HG02970 (cell line): Measurements from ENCODE around the gene DNAJC18.
"Not testable (repeated sequence)": the region's sequence is repeated elsewhere in the genome, so short reads cannot be mapped to it uniquely, and the experiment has no call there.

Experiments used
- ATAC-seq: cut with Tn5 transposase; IDR thresholded peaks from one replicate; pipeline ENCODE4 v1.9.1; 2021; ENCODE audit warnings: mild to moderate bottlenecking, moderate library complexity, moderate number of reproducible peaks; ENCODE audit not compliant: unreplicated experiment, low FRiP score

DNAJC18 gene

DNA sequence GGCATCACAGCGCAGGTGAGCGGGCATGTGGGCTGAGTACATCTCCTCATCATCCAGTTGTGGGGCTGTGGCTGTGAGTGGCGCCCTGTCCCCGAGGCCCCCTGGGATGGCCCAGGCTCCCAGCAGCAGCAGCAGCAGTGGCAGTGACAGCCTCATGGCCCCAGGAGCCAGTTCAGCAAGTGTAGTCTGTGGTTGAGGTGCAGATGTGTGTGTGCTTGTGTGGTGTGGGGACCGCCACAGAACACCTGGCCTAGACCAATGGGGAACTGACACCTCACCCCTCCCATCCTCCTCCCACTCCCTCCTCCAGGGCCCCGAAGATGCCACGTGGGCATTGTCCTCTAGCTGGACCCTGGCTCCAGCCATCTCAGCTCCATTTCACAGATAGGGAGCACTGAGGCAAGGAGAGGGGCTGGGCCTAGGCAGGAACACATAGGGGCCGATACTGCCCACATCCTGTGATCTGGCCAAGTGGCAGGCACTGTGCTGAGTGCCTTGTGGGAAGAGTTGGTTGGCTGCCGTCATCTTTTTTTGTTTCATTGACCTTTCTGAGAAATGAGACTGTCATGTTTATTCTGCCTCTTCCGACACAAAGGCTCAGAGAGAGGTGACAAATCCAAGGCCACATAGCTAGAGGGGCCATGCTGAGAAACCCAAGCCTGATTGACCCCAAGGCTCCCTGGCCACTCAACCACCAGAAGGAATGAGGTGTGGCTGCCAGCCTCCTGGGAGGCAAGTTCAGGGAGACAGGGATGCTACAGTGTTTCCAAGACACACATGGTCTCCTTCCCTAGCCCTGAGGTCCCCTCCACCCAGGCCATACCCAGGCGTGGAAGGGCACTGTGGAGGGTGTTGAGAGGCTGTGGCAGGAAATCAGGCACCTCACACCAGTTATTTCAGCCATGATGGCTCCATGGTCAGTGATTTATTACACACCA is 49.4 kb downstream of the DNAJC18 start, which contains the start of gene MZB1:
TSS of gene MZB1 (minus strand) at position 213 of the 938 bp plus-strand sequence. CDS start at position 156, 57 bp downstream.
- peak; percentile 36 for ATAC-seq

DNA sequence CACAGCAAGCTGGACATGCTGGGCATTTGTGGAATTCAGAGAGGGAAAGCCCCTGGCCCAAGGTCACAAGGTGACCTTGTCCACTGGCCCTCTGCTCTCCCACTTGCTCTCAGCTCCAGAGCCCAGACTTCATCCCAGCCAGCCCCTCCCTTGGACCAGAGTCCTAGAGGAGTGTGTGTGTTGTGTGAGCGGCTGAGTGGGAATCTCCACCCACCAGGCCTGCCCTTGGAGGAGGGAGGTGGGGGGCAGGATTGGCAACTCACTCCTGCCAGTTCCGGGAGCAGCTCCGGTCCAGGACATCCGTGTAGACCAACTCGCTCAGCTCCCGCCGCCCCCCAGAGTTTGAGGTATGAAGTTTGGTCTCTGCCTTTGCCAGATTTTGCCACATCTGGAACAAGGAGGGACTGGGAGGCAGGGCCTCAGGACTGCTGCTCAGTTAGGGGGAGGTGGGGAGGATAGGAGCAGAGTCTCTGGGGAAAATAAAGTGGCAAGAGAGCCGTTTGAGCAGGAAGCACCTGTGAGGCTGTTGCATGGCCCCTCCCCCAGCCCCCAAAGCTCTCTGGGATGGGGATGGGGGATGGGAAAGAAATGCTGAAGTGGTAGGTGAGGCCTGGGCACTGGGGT is 51.0 kb downstream of the DNAJC18 start:
- ATAC-seq = no peak

DNA sequence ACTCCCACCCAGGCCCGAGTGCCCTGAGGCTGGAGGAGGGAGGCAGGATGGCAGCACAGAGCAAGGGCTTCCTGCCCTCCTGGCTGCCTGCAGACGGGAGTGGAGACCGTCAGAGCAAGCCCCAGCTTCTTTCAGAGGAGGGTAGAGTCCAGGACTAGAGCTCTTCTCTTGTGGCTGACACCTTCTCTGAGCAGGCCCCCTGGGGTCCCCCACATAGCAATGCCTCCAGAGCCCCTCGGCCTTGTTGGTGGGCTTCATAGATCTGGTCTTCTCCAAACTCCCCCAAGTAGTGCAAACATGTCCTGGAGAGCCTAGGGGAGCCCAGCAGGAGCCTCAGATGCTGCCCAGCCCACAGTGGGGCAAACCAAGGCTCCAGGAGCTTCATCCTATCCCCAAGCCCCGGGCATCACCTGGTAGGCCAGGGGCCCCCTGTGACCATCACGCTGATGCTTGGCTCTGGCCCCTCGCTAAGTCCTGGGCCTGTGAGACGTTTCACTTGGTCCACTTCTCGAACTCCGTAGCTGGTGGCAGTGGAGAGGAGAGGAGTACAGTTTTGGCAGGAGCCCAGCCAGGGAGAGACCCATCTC is 51.6 kb downstream of the DNAJC18 start:
- no peak for ATAC-seq

DNA sequence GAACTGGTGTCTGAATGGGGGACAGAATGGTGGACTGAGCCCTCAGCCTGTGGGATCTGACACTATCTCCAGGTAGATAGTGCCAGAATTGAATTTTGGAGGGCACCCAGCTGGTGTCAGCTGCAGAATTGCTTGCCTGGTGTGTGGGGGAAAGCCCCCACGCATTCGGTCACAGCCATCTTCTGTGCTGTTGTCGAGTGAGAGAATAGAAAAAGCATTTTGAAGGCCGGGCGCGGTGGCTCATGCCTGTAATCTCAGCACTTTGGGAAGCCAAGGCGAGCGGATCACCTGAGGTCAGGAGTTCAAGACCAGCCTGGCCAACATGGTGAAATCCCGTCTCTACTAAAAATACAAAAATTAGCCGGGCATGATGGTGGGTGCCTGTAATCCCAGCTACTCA is 52.4 kb downstream of the DNAJC18 start:
- not testable (repeated sequence) for ATAC-seq

DNA sequence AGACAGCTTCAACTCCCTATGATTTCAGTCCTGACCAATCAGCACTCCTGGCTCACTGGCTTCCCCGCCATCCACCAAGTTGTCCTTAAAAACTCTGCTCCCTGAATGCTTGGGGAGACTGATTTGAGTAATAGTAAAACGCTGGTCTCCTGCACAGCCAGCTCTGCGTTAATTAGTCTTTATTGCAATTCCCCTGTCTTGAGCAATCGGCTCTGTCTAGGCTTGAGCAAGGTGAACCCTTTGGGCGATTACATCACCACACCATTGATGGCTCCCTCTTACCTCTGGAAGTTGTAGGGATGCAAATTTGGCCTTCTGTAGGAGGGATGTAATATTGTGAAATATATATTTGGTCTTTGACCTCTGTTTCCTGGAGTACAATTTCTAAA is 53.3 kb downstream of the DNAJC18 start:
- no peak for ATAC-seq

DNA sequence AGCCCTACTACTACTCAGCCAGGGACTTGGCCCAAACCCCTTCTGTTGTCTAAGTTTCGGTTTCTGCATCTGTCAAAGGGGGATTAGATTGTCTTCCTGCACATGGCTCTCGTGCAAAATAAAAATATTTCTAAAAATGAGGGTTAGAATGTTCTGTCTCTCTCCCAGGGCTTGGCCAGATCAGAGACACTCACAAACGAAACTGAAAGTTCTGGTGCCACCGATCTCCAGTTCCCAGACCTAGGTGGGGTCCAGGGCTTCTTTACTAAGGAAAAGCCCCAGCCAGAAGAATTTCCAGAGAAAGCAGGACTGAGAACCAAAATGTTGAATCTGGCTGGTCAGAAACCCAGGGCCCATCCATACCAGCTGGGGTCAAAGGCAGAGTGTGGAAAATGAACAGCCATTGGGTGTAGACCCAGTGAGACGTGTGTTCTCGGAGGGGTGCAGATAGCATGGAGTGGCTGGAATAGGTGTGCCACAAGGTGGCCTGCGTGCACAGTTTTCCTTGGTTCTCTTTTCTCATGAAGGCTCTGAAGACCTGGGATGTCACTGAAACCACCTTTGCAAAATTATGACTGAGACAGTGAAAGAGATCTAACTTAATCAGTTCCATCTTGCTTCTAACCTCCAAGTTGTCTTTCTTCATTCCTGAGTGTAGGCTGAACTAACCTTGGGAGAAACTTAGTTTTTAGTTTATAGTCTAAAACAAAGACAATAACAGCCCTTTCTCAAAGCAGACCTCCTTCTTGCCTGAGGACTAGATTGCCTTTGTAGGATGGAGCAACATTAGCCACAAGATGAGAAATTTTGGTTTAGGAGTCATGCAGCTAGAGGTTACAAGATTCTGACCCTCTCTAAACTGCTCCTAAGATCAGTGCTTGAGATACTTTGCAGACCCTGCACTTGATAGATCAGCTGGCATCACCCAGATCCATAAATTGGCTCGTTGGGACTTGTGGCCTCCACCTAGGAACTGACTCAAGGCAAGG is 54.0 kb downstream of the DNAJC18 start:
- no peak for ATAC-seq

DNA sequence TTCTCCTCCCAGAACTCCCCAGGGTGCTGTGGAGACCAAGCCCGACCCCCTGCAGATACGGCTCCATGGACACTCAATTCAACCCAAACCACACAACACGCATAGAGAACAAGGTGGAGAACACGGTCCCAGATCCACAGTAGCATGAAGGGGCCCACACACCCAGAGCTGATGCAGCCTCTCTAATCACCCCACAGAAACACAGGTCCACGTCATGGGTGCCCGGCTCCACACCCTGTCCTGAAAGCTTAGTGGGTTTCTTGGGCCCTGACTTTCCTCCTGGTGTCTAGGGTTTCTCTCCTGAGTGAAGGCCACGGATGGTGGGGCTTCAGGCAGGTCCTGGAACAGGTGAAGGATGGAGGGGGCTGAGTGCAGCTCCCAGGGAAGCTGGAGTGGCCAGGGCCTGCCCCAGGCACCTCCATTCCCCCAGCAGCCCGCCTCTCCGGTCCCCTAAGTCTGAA is 54.7 kb downstream of the DNAJC18 start:
- no peak for ATAC-seq

DNA sequence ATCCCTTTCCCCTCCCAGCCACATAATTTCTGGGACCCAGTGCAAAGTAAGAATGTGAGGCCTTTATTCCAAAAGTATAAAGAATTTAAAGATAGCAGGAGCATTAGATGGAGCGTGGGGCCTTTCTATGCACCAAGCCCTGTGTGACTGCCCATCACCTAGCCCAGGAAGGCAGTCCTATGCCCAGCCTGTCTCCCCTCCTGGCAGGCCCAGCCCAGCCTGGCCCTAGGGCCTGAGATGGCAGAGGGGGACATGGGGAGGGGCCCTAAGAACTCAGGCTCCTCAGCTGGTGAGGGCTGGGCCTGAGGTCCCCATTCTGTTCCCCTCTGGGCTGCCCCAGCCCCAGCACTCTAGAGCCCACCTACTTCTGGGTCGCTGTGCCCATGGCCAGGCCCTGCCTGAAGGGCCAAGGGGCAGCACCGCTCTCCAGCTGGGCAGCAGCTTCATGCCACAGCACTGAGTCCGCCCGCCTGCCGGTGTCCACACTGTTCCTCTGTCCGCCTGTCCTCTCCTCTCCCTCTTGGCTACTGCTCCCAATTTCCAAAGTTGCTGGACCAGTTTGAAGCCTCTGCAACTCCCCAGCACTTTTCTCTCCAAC is 55.2 kb downstream of the DNAJC18 start:
- no peak for ATAC-seq

DNA sequence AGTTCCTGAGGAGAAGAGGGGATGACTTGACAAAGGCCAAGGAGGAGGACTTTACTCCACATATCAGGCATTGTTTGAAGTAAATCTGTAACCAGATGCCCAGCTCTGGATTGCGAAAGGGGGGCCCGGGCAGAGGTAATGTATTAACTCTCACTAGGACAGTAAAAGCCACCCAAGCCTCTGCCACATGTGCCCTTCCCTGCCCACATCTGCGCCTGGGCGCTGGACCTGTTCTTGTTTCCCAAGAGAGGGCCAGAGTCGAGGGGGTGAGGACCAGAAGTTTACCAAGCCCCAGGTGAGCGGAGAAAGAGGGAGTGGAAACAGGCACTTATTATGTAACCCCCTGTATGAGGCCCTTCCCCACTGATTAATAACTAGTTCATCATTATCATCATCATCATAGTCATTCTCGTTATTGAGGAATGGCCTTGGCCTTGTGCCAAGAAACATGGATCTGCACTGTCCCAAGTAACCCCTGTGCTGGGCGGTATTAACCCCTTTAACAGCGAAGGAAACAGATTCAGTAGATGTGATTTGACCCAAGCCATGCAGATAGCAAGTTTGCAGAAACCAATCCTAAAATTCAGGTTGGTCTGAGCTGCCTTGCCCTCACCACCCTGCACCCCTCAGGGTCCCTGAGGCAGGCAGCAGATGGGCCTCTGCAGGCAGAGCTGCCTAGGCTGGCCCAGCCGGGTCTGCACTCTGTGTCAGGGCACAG is 55.9 kb downstream of the DNAJC18 start, which contains the start of gene SLC23A1:
TSS of gene SLC23A1 (minus strand) at position 23 of the 718 bp plus-strand sequence. CDS start 44 bp downstream, outside the sequence.
- ATAC-seq = no peak

DNA sequence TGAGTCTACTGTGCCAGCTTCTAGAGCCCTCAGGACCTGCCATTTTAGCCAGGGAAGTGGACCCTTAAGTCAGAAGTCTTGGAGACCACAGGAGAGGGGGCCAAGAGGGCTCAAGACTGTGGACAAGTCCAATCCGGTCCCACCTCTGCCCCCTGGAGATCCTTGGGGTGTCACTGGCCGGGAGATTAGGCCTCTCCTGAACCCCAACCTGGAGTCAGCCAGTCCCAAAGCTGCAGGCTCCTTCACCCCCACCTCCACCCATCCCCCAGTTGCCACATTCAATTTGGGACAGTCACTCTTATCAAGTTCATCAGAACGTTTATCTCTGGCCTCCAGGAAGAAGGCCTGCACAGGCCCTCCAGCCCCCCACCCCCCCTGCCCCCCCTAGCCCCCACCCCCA is 56.5 kb downstream of the DNAJC18 start:
- ATAC-seq = no peak

DNA sequence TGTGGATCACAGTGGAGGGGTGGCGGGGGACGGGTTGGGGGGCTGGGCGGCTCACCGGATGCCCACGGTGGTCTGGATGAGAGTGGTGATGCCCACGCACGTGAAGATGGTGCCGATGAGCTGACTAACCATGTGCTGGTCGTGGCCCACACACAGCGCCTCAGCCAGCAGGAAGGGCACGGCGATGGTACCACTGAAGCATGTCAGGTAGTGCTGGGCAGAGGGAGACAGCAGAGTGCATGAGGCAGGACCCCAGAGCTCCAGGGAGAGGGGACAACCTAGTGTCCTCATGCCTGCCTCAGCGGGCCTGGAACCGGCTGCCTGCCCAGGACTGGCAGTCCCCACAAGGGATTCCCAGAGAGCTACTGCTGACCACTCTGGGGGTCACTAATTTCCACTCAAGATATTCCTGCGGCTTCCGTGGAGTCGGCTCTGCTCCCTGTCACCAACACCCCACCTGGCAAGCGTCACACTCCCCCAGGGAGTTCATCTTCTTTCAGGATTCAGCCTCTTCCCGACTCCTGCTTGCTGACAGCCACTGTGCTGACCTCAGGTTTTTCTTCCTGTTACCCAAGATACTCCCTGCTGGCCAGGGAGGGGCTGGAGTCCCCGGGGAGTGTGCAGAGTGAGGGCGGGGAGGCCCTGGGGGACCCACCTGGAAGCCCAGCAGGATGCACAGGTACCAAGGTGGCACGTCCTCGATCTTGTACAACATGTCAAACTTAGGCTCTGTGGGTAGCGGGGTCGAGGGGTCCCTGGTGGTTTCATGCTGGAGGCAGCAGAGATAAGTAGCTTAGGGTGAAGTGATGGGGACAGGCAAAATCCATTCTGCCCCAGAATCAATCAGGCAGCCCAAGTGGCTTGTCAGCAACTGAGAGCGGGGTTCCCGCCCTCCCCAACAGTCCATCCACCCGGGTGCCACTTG is 57.2 kb downstream of the DNAJC18 start:
- no peak for ATAC-seq

DNA sequence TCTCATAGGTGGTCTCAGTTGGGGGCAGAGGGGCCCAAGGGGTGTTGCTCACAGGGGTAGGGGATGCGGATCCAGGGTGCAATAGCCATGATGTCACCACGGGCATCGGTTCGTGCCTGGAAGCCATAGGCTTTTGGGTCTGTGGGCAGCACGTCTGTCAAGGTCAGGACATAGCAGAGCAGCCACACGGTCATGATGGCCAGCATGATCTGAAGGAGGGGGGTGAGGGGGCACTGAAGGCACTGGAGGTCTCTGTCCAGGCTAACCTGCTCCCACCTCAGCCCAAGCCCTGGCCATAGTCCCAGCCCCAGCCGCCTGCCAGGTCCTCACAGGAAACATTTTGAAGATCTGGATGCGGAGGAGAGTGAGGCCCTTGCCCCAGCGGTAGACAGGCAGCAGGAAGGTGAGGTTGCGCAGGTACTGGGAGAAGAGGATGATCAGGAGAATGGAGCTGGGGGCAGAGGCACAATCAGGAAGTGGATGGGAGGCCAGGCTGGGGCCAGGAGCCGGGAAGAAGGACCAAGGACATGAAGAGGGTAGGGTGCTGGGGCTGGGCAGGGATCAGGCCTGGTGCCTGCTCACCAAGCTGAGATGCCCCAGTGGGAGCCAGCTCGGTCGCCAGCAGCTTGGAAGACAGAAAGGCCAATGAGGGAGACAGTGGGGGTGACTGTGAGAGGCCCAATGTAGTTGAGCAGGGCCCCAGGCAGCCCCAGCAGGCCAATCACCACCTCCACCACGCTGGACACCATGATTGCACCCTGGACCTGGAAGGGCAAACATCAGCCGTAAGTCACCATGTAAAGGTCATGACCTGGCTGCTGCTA is 59.5 kb downstream of the DNAJC18 start:
- ATAC-seq = no peak

DNA sequence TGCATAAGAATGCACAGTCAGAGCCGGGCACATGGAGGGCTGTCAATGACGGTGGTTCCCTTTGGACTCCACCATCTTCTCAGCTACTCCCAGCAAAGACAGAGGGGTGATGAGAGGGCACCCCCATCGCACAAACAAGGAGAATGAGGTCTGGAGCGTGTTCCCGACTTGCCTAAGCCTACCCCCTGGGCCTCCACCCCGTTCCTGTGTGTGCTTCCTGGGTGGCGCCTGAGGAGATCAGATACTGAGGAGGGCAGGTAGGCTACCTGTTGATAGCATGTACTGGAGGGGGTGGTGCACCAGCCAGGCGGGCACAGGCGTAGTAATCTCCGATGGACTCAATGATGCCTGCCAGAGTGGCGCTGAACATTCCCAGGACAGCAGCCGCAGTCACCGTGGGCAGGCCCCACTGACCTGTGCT is 60.4 kb downstream of the DNAJC18 start:
- no peak for ATAC-seq

DNA sequence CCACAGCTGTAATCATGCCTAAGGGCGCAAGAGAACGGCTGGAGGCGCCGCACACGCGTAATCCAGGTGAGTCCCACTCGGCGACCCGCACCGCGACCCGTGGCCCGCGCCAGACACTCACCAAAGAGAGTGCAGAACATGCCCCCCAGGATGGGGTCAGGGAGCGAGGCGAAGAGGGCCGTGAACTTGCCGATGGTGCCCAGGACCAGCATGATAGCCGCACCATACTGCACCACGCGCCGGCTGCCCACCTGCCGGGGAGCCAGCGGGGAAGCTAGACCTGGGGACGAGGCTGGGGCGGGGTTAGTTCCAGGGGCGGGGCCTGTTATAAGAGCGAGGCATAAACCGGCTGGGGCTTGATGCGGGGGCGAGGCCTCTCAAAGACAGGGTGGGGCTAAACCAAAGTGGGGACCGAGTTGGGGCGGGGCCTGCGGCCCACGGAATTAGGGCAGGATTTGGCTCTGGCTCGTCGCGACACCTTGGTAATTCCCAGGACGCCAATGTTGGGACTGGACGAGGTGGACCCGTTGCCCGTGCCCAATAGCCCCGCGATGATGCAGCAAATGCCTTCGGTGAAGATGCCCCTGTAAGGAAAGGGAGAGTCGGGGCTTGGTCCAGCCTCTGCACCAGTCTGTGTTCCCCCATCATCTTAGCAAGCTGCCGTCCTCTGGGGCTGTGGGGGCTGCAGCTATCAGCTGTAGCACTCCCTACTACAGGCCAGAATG is 61.1 kb downstream of the DNAJC18 start:
- no peak for ATAC-seq

DNA sequence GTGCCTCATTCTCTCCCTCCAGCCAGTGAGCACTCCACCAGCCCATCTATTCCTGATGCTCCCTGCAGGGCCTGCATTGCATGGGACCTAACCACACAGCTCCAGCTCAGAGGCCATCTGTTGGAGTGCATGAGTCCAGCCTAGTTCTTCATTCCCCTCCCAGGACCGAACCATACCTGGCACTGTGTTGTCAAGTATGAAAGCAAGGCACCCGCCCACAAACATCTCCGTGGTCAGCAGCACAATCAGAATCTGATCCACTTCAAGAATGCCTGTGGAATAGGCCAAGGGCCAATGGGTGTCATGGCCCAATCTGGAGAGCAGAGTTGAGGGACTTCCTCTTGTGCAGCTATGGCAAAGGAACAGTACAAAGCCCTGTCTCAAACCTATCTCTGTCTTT is 62.1 kb downstream of the DNAJC18 start:
- no peak for ATAC-seq

DNA sequence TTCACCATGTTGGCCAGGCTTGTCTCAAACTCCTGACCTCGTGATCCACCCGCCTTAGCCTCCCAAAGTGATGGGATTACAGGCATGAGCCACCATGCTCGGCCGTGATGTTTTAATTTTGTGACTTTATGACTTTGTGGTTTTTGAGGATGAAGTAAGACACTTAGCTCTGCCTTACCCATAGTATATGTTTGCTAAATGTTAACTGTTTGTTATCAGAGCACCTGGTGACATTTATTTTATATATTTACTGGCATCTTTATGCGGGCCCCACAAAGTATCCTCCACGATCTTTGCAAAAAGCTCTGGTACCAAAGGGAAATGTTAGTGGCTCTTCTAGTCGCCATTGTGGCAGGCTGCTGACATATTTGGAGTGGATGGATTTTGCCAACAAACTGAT is 63.0 kb downstream of the DNAJC18 start:
- no peak for ATAC-seq
